Spinal cord (tissue), 10 donors: ENCODE results near the gene FTO. TPM values are rescaled to one million over a fixed set of nuclear protein-coding genes. Genes with fewer than 3 reads are reported as not detected.

ENCODE experiments used
- DNase-seq, 6 donors: peaks; one replicate each; pipeline versions ENCODE4 v3.0.0 to v3.0.0-alpha.2; 2013 to 2015; ENCODE audit warnings: low spot score in 6 of 6, low read depth in 4 of 6
- H3K27ac ChIP-seq: one replicate; pipeline ENCODE4 v1.5.1; 2013; ENCODE audit warnings: low read depth, low read length, control low read depth
- H3K27me3 ChIP-seq: one replicate; pipeline ENCODE4 v1.6.1; 2013; ENCODE audit warnings: low read length; ENCODE audit not compliant: control insufficient read depth, insufficient read depth
- H3K36me3 ChIP-seq: one replicate; pipeline ENCODE4 v1.6.1; 2013; ENCODE audit warnings: low read length; ENCODE audit not compliant: control insufficient read depth, insufficient read depth
- H3K4me1 ChIP-seq: one replicate; pipeline ENCODE4 v1.6.1; 2013; ENCODE audit warnings: low read length; ENCODE audit not compliant: control insufficient read depth, insufficient read depth
- H3K4me3 ChIP-seq: one replicate; pipeline ENCODE4 v1.5.1; 2013; ENCODE audit warnings: low read depth, low read length, control low read depth
- H3K9me3 ChIP-seq: one replicate; pipeline ENCODE4 v1.6.1; 2013; ENCODE audit warnings: low read length; ENCODE audit not compliant: control insufficient read depth, insufficient read depth
- WGBS: methylation state at CpG from one replicate; pipeline ENCODE4 v1.1.5; 2013; ENCODE audit warnings: missing lambda C conversion rate; ENCODE audit not compliant: insufficient coverage; 5-methylcytosine and 5-hydroxymethylcytosine counted together
- polyA plus RNA-seq, 2 donors: library from polyadenylated mRNA; unstranded; fragments of 120-200 nt; gene quantifications; one replicate each; pipeline ENCODE4 v1.2.1, GENCODE V29; 2013; ENCODE audit not compliant: insufficient read length in 2 of 2
- total RNA-seq, 2 donors: library from RNA; depleted of rRNA in 1 of 2; stranded (reverse); fragments of 120-200 nt in 1 of 2; fragments of >200 nt in 1 of 2; gene quantifications; one replicate each; pipeline versions ENCODE4 v1.2.3 to v1.2.4, GENCODE V29; 2013 to 2014
- donor health status: healthy.

The FTO gene
- total and polyA plus RNA-seq, 4 donors, result 129 to 183 (median 140) TPM

DNA sequence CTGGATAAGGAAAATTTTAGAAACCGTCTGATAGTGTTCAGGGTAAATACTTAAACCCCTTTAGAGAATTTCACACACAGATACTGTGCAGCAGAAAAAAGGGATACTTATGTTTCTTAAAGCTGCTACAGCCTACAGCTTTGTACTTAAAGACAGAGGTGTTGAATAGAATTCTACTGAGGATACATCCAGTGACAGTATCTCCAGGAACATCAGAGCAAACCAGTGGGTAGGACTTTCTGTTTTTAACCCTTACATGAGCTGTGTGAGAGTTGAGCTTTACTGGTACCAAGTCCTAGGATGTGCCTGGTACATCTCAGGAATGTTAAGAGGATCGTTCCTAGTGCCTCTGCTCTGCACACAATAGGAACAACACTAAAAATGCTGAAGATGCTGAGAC, 191.5 kb downstream of the FTO start:
- no CpG with 5 or more reads among the region's 2 CpGs for WGBS
- H3K36me3 ChIP-seq, result no peaks in the 10 kb centered on the region
- H3K27ac ChIP-seq, result no peak overlapping the region
- H3K4me1 ChIP-seq, result no peaks in the 10 kb centered on the region
- H3K4me3 ChIP-seq, result no peak overlapping the region
- no peaks in the 10 kb centered on the region for H3K27me3 ChIP-seq
- no peaks in the 10 kb centered on the region for H3K9me3 ChIP-seq
- DNase-seq, result no peak

DNA sequence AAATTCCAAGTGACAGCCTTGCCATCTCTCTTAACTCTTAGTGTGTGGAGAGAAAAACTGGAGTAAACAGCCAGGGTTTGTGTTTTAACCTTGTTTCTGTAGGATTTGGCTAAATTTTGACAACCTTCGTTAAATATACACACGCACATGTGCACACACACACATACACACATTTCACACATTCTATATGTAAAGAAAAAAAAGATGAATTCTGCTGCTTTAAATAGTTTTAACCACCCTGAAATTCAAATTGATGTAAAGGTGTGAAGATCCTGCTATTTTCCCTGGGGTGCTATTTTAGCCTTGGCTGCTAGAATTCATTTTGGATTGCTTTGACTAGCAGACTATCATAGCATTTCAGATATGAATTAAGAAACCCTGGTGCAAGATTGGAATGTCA, 191.9 kb downstream of the FTO start:
- Histone ChIP-seq H3K36me3 (no peaks in the 10 kb centered on the region), H3K4me3 (no peak overlapping the region), H3K27me3 (no peaks in the 10 kb centered on the region), H3K4me1 (no peaks in the 10 kb centered on the region), H3K9me3 (no peaks in the 10 kb centered on the region), H3K27ac (no peak overlapping the region)
- WGBS, result no CpG with 5 or more reads among the region's 2 CpGs
- peak in 1 of 6 donors; percentile 69 for DNase-seq

DNA sequence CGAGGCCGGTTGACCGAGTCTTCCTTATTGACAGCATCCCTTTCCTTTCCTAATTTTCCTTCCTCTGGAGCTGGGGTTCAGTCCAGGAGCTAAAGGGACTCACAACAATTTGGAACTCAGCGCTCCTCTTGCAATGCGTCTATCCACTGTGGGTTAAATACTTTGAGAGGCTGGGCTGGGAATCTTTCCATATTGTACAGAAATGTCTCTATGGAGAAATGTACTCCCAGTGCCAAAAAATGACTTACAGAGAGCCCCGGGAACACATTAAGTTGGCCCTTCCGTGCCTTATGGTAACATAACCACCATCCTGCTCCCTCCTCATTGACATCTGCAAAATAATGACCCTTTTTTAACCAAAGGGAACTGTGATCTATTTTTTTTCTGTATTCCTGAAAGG, 192.8 kb downstream of the FTO start:
- Histone ChIP-seq H3K4me1 (no peaks in the 10 kb centered on the region), H3K9me3 (no peaks in the 10 kb centered on the region)
- peak in 2 of 6 donors; percentile 14 to 79 for DNase-seq

DNA sequence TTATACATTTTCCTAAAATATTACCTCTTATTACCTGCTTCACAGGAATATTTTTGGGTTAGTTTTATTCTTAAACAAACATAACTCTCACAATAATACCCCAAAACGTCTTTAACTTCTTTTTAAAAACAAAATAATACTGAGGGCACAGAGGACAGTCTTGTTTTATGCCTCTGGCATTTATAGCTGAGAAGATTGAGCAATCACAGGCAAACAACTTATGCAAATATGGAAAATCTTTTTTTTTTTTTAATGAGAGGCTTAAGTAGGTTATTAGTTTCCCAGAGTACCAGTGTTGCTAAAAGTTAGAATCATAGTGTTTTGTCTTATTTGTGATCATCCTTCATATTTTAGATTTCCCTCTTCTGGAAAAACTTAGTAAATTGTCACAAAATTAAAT, 195.0 kb downstream of the FTO start:
- Histone ChIP-seq H3K4me3 (no peak overlapping the region), H3K36me3 (no peaks in the 10 kb centered on the region), H3K4me1 (no peaks in the 10 kb centered on the region), H3K9me3 (no peaks in the 10 kb centered on the region), H3K27ac (no peak overlapping the region), H3K27me3 (no peaks in the 10 kb centered on the region)
- DNase-seq, result no peak
- WGBS, result no CpG with 5 or more reads among the region's 1 CpG

More for the DNA sequence above, 192.8 kb downstream of the FTO start:
- H3K4me3 ChIP-seq, result no peak overlapping the region
- no peaks in the 10 kb centered on the region for H3K27me3 ChIP-seq
- H3K27ac ChIP-seq, result no peak overlapping the region
- H3K36me3 ChIP-seq, result no peaks in the 10 kb centered on the region
- 100% methylated on average over 3 of the region's 7 CpGs for WGBS

DNA sequence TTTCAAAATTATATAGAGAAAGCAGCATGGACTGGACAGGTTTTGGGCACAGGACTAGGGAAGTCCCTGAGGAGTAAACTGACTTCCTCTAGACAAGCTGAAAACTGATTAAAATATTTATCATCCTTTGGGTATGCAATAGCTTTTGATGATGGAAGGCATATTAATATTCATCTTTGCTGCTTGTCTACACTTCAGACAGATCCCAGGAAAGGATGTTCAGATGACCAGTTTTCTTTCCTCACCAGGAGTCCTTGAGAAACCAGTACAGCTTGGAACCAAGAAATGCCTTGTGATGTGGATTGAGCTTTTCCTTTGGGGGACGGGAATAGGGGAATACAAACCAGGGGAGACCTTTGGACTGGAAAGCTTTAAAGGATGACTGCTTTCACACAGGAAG, 195.5 kb downstream of the FTO start:
- Histone ChIP-seq H3K27ac (no peak overlapping the region), H3K27me3 (no peaks in the 10 kb centered on the region), H3K4me1 (no peaks in the 10 kb centered on the region), H3K9me3 (no peaks in the 10 kb centered on the region), H3K36me3 (no peaks in the 10 kb centered on the region), H3K4me3 (no peak overlapping the region)
- 100% methylated on average over 1 of the region's 1 CpG for WGBS
- DNase-seq, result no peak

DNA sequence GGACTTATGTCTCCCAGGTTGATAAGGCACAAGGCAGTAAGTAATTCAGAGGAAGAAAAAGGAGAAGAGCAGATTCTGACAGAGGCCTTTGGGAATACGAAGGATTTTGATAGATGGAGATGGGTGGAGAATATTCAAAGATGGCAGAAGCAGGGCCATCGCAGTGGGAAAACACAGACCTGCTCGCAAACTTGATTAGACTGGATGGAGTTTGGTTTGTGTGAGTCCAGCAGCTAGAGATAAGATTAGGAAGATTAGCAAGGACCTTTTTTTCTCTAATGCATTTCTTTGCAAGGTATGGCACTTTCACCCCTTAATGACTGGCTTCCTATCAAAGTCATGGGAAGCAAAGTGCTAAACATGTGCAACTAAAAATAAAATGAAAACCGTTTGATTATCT, 196.7 kb downstream of the FTO start:
- no peak overlapping the region for H3K27ac ChIP-seq
- H3K4me1 ChIP-seq, result no peaks in the 10 kb centered on the region
- no peaks in the 10 kb centered on the region for H3K27me3 ChIP-seq
- no peak for DNase-seq
- H3K4me3 ChIP-seq, result no peak overlapping the region
- WGBS, result 96% methylated on average over 4 of the region's 4 CpGs
- H3K9me3 ChIP-seq, result no peaks in the 10 kb centered on the region
- H3K36me3 ChIP-seq, result no peaks in the 10 kb centered on the region

DNA sequence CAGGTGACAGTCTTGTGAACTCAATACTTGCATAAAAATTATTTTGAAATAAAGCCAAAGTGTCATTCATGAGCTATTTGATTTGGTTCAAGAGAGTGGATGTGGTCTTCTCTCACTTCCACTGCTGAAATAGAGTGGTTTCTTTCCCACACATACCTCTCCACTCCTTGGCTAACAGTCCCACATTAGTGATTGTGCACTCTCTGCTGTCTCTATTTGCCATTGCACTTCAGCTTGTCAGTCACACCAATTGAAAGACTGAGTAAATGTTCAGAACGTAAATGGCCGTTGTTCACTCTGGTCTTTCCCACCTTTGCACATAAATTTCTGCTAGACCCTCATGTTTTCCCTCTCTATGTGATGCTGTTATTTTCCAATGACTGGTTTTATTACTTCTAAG, 197.5 kb downstream of the FTO start:
- Histone ChIP-seq H3K4me3 (no peak overlapping the region), H3K36me3 (no peaks in the 10 kb centered on the region), H3K27ac (no peak overlapping the region), H3K4me1 (no peaks in the 10 kb centered on the region), H3K27me3 (no peaks in the 10 kb centered on the region), H3K9me3 (no peaks in the 10 kb centered on the region)
- DNase-seq, result no peak
- WGBS, result no CpG with 5 or more reads among the region's 2 CpGs

DNA sequence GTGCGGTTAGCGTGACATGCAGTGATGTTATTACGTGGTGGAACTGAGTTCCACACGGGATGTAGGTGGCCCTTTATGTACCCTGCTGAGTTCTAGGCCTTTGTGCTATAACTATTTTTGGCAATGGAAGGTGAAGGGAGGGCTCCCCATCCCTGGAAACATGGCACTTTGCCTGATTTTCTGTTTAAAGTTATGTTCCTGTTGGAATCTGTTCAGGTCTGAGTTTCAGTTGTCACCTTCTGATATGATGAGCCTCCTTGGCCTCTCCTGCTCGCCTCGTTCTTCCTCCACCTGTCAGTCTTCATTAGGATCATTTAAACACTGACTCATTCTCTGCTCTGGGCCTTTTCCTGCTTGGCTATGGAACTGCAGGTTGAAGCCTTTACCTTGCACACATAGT, 200.6 kb downstream of the FTO start:
- no peak overlapping the region for H3K4me3 ChIP-seq
- no peaks in the 10 kb centered on the region for H3K4me1 ChIP-seq
- no peak overlapping the region for H3K27ac ChIP-seq
- DNase-seq, result no peak
- no peaks in the 10 kb centered on the region for H3K36me3 ChIP-seq
- no peaks in the 10 kb centered on the region for H3K9me3 ChIP-seq
- 90% methylated on average over 4 of the region's 6 CpGs for WGBS
- no peaks in the 10 kb centered on the region for H3K27me3 ChIP-seq

DNA sequence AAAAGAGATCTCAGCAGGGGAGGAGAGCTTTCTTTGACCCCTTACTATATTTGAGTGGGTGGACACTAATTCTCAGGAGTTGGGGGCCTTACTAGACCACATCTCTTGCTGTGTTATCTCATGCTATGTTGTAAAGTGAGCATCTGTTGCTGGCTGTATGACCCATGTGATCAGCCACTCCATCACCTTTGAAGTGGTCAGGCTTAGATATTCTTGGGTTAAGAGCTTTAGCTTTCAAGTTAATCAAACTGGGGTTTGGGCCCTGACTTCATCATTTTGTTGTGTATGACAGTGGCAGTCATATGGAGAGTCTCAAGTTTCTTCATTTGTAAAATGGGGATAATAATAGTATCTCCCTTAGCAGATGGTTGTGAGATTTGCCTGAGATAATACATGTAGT, 201.1 kb downstream of the FTO start:
- Histone ChIP-seq H3K27ac (no peak overlapping the region), H3K27me3 (no peaks in the 10 kb centered on the region), H3K9me3 (no peaks in the 10 kb centered on the region), H3K36me3 (no peaks in the 10 kb centered on the region), H3K4me1 (no peaks in the 10 kb centered on the region), H3K4me3 (no peak overlapping the region)
- no peak for DNase-seq

DNA sequence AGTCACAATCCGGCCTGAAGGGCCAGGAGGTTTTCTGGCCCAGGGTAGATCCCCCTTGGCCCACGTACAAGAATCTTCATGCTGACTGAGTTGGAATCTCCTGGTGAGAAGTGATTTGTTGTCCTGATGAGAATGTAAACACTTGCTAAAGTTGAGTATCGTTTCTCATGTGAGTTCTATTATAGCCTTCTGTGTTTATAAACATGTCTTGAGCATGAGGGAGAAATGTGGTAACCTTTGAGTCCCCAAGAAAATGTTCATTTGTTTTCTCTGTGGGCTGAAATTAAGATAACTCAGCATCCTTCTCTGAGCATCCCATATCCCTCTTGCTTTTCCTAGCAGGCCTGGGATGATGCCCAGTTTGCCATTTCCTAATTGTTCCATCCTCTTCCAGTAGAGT, 204.8 kb downstream of the FTO start:
- Histone ChIP-seq H3K4me3 (no peak overlapping the region), H3K9me3 (no peaks in the 10 kb centered on the region), H3K4me1 (peaks cover 3% of the 10 kb centered on the region), H3K36me3 (no peaks in the 10 kb centered on the region), H3K27me3 (no peaks in the 10 kb centered on the region), H3K27ac (no peak overlapping the region)
- DNase-seq, result peak in 1 of 6 donors; percentile 33
- WGBS, result 60% methylated on average over 2 of the region's 3 CpGs
